Suprapubic skin (tissue), 4 donors: Measurements from ENCODE around the gene RCBTB2.

Source experiments
- CTCF ChIP-seq, 2 donors: fragments of 200-600 bp in 1 of 2; fragments of 450-650 bp in 1 of 2; sonication (generic) in 1 of 2; IDR thresholded peaks; one replicate each; pipeline ENCODE4 v1.5.1; 2016 to 2019; ENCODE audit warnings: antibody characterized with exemption in 2 of 2, mild to moderate bottlenecking in 1 of 2, moderate library complexity in 1 of 2
- POLR2A ChIP-seq, 2 donors: fragments of 450-650 bp; IDR thresholded peaks; one replicate each; pipeline ENCODE4 v1.6.1; 2017; ENCODE audit warnings: antibody characterized with exemption in 2 of 2, mild to moderate bottlenecking in 2 of 2, moderate library complexity in 2 of 2
- POLR2AphosphoS5 ChIP-seq, 3 donors: sonication (generic); formaldehyde crosslinking; IDR thresholded peaks; one replicate each; pipeline ENCODE4 v1.6.1; 2017; ENCODE audit warnings: antibody characterized with exemption in 3 of 3

GRCh38 chr13:48508011-48508410 is 24.9 kb downstream of the RCBTB2 start:
- TF ChIP-seq CTCF (IDR thresholded peaks at IDR 0.05) (no peak), POLR2A (IDR thresholded peaks at IDR 0.05) (no peak), POLR2AphosphoS5 (IDR thresholded peaks at IDR 0.05) (no peak)
